Measurements from ENCODE around the gene TRMT44.
"Not testable (repeated sequence)": the region's sequence is repeated elsewhere in the genome, so short reads cannot be mapped to it uniquely, and the experiment has no call there.

Gene TRMT44

DNA sequence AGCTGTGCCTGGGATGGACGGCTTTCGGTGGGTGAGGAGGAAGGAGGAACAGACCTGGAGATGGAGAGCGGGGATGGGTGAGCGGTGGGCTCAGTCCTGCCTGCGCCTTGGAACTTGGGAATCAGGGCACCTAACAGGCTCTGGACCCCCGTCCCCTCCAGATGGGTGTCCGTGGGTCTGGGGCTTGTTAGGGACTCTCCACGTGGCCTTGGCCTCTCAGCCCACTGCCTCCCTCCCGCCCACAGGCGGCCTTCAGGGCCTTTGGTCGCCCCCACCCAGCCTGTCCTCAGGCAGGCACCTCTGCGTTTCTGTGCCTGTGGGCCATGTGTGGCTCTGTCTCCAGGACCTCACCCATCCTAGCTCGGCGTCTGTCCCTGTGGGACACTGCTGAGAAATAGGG lies 29.0 kb downstream of the TRMT44 start:
- DNase-seq (ENCODE audit: low read depth in 2 of 2), result no peak

DNA sequence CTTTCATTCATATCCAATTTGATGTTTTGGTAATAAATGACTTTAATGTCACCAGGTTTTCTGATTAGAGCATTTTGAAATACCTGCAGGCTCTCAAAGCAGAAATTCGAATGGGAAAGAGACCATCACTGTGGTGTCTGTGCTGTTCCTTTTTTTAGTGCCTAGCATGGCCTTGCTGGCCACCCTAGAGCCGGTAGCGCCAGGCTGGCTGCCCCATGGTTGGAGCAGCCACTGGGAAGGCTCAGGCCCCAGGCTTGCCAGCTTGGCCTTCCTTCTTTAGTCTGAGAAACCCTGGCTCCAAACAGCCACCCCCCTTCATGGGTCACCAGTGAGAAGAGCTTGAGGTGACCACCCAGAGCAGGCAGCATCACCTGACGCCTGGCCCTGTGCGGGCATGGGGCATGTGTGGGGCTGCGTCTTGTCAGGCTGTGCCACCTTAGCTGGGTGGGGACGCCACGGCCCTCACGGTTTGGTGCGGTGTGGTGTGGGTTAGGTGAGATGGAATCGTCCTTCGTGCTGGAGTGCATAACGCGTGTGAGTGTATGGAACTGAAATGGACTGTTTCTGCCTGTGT lies 30.0 kb downstream of the TRMT44 start:
- DNase-seq (ENCODE audit: low read depth in 2 of 2), result no peak

DNA sequence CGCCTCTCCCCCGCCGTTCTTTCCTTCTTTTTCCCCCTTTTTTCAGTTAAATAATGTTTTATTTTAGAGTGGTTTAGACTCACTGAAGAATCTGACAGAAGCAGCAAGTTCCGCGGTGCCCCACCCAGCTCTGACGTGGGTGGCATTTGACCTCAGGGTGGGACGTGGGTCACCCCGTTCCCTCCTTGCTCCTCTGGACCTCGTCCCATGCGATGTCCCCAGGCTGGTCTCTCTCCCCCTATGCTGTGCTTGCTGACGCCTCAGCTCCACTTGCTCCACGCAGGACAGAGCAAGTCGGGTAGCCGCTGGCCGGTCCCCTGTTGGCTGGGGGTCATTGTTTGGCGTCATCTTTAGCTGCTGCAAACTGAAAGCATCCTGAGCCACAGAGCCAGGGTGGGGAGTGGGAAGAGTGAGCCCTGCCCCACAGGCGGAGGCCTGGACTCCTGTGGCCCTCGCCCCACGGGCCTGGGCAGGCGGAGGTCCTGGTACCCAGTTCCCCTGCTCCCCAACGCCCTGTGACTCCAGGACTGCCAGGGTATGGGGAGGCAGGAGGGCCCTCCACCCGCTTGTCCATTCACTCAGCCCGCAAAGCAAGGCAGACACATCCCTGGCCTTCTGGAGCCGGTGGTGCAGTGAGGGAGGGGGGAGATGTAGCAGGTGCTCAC lies 30.8 kb downstream of the TRMT44 start:
- DNase-seq (ENCODE audit: low read depth in 2 of 2), result no peak

DNA sequence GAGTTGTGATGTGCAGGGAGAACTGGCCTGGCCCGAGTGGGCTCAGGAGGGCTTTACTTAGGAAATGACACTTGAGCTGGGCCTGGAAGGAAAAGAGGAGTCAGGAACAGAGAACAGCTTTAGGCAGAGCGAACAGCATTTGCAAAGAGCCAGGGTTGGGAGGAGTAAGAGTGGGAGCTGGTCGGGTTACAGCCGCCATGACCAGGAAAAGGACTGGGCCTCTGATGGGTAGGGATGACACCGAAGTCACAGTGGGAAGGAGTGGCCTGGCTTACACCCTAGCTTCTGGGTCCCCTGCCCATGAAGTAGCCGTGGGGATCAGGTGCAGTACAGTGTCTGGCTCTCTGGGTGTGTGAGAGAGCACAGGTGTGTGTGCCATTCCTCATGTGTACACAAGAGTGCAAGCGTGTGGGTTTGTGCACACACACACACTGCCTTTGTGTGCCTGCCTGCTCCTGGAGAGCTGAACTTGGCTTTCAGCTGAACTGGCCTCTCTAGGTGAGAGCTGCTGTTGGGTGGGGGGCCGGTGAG lies 31.6 kb downstream of the TRMT44 start:
- DNase-seq (ENCODE audit: low read depth in 2 of 2), result no peak

DNA sequence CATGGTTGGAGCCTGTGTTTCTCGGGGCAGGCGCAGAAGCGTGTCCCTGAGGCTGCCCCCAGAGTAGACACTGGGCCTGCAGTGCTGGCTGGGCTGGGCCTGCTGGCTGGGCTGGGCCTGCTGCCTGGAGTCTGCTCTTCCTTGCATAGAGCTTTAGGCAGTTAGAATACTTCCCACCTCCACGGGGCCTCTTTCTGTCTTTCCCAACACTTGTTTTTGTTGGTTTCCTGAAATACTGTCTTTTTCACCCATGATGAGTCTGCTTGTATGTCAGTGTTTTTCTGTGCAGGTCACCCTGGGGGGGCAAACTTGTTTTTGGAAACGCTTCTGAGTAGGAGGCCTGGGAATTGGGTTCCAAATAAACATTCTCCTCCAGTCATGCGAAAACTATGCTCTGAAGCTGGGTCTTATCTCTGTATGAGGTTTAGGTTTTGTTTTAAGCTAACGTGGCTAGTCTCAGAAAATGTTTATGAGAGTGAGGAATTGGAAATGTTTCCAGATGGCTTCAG lies 32.2 kb downstream of the TRMT44 start:
- no peak for DNase-seq (ENCODE audit: low read depth in 2 of 2)

DNA sequence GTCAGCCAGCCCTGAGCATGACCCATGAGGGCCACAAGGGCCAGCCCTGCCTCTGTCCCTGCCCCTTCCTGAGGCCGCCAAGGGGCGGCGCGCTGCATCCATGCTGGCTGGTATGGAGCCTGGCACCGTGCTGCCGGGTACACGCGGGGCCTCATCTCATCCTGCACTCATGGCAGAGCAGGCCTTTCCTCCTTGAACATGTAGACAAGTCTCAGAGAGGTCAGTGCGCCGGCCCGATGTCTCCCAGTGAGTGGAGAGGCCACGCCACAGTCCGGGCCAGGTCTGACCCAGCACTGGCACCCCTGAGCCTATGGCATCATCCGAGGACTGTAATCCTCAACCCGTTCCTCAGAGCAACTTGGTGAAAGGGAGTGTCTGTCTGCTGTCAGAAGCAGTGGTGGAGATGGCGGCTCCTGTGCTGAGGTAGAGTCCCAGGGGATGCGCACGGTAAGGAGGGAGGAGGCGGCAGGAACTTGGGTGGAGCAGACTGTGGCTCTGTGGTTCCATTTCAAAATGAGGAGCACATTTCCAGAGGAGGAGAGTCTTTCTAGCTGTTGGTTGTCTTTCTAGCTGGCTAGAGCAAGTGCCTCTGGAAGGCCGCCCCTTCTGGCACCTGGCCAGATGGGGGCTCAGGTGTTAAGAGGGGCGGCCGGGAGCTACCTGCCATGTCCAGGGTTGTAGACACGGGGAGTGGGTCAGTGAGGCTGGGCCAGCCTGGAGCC lies 32.8 kb downstream of the TRMT44 start:
- DNase-seq (ENCODE audit: low read depth in 2 of 2), result no peak

DNA sequence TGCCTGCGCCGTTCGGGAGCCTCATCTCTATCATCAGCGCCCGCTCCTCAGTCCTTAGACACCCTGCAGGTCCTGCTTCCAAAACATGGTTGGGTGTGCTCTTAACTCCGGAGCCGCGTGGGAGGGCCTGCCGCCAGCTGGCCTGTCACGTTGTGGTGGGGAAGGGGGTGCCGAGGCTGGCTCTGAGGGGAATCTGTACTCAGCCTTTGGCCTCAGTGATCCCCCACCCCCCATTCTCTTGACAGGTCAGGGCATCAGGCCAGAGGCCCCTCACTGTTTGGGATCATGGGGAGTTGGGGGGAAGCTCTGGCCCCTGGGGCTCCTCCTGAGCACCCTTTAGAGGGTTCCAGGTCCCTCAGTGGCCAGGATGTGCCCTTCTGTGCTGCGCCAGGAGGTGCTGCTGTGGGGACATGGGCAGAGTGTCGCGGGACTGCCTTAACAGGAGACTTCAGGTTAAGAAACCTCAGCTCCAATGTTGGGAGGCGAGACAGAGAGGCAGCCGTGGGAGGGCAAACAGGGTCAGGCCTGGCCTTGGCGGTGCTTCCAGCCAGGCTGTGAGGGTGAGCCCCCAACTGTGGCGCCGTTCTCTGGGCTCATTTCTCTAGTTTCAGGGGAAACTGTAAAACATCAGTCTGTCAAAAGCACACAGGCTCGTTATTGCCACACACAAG lies 33.5 kb downstream of the TRMT44 start:
- no peak for DNase-seq (ENCODE audit: low read depth in 2 of 2)

DNA sequence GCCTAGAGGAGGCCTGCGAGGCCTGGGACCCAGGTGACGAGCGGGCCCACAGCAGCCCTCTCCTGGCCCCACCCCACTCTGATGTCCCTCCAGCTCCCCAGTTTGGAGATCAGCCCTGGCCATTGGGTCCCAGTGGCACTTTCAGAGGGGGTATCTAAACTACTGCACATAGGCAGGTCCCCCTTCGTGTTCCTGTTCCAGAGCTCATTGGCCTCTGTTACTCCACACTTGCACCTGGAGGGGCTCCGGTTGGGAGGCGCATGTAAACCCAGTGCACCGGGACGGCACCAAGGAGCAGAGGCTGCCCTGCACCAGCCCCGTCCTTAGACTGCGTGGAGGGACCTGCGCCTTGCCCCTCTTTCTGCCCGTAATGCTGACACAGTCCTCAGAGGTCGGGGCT lies 34.3 kb downstream of the TRMT44 start:
- DNase-seq (ENCODE audit: low read depth in 2 of 2), result no peak

DNA sequence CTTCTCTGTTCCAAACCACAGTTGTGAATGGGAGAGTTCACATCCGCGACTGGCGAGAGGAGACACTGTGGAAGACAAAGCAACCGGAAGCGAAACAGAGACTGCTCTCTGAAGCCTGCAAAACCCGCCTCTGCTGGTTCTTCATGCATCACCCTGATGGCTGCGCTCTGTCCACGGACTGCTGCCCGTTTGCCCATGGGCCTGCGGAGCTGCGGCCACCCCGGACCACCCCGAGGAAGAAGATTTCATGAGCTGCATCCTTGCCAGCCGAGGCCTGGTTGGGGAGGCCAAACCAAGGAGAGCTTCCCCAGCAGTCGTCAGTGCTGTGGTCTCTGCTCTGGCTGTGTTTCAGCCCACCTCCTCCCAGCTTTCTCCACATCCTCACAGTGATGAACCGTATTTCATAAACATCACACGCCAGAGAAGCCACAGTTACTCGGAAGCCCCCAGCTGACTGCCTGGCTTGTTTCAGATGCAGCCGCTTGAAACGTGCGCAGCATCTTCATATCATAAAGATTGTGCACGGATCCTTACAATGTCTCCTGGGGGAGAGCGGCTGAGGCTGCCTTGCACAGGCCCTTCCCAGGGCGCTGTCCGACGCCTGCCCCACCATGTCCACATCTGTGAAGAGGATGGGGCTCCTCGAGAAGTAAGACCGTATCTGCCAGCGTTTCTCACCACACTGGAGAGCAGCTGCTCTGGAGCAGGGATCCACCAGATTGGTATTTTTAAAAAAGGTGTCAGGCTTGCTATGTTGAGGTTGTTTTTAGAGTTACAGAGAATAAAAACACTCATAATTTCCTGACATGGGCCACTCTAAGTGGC lies 35.4 kb downstream of the TRMT44 start:
- no peak for DNase-seq (ENCODE audit: low read depth in 2 of 2)

DNA sequence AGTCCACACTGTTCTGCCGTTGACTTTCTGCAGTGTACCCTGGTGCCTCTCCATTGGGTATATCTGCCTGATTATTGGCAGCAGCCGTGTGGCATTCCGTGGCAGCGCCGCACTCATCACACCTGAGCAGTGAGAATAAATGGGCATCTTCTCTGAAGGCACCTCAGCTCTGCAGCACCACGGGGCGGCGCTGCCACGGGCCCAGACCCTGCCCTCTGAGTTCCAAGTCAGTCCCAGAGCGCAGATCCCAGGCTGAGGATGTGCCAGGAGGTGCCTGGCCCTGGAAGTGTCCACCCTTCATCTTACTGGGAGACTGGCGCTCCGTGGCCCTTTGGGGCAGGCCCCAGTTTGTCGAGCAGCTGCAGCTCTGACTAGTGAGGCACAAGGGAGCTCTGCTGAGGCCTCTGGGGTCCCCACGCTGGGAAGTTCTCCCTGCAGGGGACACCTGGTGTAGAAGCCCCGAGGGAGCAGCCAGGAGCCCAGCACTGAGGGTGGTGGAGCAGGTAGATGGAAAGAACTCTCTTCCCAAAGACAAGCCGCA lies 36.6 kb downstream of the TRMT44 start:
- DNase-seq (ENCODE audit: low read depth in 2 of 2), result no peak

DNA sequence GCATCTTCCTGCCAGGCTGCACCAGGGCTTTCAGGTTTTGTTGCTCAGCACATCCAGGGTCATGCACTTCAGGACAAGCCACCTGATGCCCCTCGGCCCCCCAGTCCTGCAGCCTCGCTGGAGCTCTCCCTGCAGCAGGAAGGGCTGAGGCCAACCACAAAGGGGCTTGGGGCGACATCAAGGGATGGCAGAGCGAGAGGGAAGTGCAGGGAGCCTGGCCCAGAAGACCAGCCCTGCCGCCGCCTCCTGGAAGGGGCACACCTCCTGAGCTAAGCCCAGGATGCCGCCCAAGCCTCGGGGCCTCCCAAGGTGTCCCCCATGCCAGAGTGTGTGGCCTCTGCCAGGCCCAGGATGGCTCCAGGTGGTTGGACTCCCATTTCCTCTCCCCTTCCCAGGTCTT lies 37.1 kb downstream of the TRMT44 start:
- no peak for DNase-seq (ENCODE audit: low read depth in 2 of 2)

DNA sequence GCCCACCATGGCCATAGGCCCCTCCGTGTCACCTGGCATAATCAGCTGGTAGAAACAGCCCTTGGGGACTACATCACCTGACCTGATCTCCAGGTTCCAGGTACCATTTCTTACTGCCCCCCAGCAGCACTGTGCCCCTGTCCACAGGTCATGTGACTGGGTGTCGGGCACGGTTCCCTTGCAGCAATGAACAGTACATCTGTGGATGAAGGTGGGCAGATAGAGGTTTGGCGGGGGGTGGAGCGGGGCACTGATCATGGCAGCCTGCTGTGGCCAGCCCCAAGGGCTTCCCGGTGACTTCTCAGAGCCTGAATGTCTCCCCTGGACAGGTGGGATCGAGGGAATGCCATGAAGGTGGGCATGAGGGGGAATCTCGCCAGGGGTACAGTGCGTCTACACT lies 37.8 kb downstream of the TRMT44 start:
- no peak for DNase-seq (ENCODE audit: low read depth in 2 of 2)

DNA sequence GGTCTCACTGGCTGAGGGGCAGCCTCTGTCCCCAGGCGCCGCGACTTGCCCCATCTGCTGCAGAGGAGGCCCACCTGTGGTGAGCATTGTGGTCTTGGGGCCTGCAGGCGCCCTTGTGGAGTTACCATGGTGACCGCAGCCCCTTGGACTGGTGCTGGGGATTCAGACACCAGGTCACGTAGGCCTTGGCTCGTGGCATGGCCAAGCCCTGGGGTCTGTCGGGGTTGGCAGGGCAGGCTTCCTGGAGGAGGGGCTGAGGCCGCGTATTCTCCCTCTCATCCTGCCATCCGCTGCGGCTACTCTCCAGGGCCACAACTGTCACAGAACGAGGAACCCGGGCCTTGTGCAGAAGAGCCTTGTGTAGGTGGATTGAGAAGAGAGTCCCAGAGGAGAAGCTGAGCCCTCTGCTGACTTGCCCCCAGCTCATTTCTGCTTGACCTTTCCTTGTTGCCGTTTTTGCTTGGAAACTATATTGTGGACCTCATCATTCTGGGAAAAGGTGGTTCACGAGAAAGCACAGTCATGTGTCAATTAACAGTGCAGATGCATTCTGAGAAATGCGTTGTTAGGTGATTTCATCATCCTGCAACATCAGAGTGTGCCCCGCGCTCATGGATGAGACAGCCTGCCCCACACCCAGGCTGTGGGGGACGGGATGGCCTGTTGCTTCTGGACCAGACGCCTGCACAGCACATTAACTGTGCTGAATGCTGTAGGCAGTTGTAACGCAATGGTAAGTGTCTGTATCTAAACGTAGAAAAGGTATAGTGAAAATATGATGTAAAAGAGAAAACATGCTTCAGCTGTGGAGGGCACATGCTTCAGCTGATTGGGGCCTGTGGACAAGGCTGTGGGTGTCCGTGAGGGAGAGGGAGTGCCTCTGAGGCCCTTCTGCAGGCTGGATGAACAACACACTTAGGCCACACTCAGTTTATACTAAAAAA lies 38.5 kb downstream of the TRMT44 start:
- DNase-seq (ENCODE audit: low read depth in 2 of 2), result no peak

DNA sequence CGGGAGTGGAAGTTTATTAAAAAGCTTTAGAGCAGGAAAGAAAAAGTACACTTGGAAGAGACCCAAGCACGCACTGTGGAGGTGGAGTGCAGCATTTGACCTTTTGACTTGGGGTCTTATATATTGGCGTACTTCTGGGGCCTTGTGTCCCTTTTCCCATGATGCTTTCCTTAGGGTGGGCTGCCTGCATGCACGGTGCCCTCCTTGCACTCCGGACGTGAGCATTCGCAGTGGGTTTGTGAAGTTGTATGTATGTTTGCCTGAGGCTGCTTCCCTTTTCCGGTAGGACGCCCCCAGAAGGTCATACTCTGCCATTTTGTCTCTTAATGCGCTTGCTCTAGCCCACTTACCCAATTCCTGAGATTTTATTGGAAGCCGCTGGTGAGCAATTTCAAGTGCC lies 39.6 kb downstream of the TRMT44 start:
- no peak for DNase-seq (ENCODE audit: low read depth in 2 of 2)

DNA sequence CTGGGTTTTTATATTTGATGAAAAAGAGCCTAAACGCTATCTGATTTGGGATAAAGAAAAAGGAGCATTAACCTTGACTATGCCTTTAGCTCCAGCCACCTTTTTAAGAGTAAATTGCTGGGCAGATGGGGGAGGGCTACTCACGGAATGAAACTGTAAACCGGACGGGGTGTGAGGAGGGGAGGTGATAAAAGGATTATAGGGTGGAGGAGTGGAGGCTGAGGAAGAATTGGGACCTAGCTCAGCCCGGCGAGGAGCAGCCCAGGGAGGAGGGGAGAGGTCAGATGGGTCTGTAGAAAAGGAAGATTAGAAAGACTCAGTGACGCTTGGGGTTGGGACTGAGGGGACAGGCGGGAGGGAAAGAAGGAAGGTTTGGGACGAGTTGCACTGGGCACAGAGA lies 46.1 kb downstream of the TRMT44 start:
- not testable (repeated sequence) for DNase-seq (ENCODE audit: low read depth in 2 of 2)

DNA sequence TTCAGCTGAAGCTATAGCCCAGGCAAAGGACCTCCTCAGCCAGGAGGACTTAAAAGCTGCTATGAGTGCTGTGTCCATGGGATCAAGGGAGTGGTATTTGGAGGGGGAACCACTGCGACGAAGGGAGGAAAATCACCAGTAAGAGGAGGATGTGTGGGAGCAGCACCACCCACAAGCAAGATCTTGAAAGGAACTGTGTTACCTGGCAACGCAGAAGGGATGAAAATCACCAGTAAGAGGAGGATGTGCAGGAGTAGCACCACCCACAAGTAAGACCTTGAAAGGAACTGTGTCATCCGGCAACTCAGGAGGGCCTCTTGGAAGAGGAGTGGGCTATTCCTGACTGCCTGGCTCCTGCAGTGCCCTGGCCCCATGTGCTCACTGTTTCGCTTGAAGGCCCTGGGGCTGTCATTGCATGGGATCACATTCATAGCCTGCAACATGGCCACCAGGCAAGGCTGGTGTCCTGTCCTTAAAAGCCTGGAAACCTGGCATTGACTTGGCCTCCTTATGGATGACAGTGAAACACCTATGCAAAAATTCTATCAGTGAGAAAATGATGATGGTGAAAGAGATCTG lies 48.3 kb downstream of the TRMT44 start:
- no peak for DNase-seq (ENCODE audit: low read depth in 2 of 2)

DNA sequence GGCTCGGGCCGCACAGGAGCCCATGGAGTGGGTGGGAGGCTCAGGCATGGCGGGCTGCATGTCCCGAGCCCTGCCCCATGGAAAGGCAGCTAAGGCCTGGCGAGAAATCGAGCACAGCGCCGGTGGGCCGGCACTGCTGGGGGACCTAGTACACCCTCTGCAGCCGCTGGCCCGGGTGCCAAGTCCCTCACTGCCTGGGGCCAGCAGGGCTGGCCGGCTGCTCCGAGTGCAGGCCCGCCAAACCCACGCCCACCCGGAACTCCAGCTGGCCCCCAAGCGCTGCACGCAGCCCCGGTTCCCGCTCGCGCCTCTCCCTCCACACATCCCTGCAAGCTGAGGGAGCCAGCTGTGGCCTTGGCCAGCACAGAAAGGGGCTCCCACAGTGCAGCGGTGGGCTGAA lies 50.9 kb downstream of the TRMT44 start:
- DNase-seq (ENCODE audit: low read depth in 2 of 2), result not testable (repeated sequence)

DNA sequence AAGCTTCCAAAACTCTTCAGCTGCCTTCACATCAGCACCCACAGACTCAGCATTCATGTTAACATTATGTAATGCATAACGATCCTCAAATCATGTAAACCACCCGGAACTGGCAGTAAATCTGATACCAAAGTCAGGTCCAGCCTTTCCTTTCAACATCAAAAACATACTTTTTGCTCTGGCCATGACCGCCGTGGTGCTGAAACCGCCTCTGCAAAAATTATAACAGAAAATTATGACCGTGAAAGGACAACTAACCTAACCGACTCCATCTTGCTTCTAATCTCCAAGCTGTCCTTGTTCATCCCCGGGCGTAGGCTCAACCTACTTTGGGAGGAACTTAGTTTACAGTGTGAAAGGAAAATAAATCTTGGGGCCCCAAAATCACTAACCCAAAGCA lies 51.6 kb downstream of the TRMT44 start:
- no peak for DNase-seq (ENCODE audit: low read depth in 2 of 2)

DNA sequence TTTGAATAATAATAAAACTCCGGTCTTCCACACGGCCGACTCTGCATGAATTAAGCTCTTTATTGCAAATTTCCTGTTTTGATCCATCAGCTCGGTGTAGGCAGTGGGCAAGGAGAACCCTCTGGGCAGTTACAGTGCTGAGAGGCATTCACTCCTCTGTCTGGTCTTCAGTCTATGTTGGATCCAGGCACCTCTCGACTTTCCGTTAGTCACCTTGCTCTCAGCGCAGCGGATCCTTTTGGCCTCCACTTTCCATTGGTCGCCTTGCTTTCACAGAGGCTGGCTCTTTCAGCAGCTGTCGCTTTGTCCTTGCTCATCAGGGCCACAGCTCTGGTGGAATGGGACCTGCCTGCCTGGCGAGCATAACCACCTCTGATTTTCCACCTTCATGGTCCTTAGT lies 52.9 kb downstream of the TRMT44 start:
- DNase-seq (ENCODE audit: low read depth in 2 of 2), result no peak

DNA sequence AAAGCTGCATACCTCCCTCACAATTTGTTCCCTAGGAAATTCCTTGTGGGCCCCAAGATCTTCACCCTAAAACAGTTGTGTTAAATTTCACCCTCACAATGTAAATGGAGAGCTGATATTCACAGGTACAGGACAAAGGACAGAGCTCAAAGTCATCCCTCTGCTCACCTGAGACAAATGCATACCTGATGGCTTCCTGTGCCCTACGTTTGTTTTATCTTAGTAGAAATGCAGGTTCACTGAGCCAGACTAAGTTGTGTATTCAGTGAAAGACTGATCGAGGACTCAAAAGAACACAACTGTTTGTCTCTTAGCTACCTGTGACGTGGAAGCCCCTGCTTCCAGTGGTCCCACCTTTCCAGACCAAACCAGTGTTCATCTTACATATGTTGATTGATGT lies 53.6 kb downstream of the TRMT44 start:
- no peak for DNase-seq (ENCODE audit: low read depth in 2 of 2)
